Measurements from ENCODE around the gene CERK.

The CERK gene

GRCh38 chr22:46764779-46765485 lies 26.9 kb upstream of the CERK start:
- DNase-seq (ENCODE audit: low read depth, low spot score) = no peak

DNA sequence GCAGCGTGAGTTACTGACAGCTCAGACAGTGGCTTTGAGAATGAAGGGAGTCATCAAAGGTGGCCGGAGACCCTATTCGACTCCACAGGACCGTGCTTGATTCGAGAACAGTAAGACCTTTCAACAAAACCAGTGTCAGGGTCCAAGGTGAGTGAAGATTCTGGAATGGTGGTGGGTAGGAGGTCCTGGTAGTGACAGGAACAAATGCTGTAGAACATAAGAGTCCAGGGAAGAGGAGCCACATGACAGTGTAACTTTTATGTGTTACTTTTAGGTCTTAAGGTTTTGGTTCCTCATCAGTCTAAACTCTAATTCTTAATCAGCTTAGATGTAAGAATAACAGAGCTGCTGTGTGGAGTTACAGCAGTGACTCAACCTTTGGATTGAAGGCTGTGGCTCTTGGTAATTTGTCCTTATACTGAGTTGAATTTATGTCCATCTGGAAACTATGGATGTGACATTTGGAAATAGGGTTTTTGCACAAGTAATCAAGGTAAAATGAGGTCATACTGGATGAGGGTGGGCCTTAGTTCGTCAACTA lies 26.2 kb upstream of the CERK start:
- DNase-seq (ENCODE audit: low read depth, low spot score) = no peak

DNA sequence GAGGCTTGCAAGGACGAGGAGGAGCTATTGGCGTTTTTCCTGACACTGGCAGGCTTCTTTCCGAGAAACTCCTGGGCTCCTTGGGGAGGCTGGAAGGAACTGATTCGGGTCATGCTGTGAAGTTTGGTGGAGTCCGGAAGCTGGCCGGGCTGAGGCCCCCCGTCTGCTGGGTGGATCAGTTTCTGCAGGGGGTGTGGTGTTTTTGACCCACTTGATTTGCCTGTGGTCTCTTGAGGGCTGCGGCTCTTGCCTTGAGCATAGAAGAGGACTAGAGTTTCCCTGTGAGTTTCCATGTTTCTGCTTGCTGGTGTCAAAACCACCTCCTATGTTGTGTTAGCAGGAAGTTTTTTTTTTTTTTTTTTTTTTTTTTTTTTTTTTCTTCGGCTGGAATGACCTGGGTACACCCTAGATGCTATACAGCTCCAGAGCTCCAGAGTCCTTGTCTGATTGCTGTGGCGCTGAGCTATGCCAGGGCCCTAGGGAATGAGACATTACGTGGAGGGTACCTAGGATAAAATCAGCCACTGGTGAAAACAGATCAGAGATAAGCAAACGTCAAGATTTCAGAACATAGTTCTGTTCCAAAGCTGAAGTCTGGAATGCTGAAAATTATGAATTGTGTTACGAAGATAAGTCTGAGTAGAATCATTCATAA lies 25.1 kb upstream of the CERK start:
- DNase-seq (ENCODE audit: low read depth, low spot score) = peak; percentile 22

DNA sequence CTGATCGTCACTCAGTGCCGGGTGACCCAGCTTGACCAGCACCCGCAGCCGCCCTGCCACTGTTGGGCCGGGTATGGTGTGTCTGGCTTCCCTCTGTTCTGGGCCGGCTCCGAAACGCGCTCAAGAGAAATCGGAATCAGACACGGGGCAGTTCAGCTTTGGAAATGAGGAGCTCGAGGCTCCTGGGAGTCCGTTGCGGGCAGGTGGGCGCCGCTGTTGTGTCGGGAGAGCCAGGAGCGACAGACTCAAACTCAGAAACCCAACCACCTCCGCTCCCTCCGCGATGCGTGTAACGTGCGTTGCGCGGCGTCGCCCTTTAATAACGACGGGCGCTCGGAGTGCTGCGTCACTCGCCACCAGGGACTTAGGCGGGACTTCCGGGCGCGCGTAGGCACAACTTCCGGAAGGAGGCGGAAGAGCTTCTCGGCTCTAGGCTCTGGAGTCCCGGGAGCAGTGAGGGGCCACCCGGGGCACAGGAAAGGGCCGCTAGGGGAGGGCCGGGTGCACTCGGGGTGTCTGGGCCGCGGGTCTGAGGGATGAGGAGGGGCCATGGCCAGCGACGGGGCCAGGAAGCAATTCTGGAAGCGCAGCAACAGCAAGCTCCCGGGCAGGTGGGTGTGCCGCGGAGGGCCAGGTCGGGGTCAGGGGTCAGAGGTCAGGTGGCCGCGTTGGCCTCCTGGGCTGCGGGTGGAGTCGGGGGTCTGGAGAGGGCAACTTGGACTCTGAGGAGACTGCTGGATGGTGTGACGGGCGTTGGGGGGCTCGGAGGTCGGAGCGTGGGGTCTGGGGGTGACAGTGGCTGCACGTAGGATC lies 24.4 kb upstream of the CERK start, which contains the start of gene TBC1D22A:
Gene TBC1D22A (plus strand): TSS at position 413 of the 813 bp plus-strand sequence. CDS start 137 bp downstream, at position 550.
- peak; percentile 97 for DNase-seq (ENCODE audit: low read depth, low spot score)

DNA sequence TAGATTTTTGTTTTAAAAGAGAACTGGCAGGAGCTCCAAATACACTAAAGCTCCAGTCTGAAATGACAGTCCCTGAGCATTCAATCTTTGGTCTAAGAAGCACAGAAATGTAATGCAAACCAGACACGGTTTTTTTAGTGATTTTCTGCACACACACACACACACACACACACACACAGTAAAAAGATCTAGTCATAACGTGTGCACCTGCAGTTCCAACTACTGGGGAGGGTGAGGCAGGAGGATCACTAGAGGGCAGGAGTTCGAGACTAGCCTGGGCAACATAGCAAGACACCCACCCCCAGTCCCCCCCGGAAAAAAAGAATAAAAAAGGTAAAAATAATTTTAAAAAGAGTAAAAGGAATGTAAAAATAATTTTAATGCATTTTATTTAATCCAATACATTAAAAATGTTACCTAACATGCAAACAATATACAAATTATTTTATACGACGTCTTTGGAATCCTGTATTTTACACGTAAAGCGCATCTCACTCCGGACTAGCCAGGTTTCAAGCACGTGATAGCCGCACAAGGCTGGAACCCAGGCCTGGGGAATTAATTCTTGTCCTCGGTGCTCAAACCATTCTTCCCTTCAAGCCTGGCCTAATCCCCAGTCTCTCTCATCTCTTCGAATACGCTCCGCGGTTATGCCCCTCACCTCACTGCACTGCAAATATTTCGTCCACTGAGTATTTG lies 23.6 kb upstream of the CERK start:
- DNase-seq (ENCODE audit: low read depth, low spot score) = no peak

GRCh38 chr22:46761017-46761416 lies 23.0 kb upstream of the CERK start:
- no peak for DNase-seq (ENCODE audit: low read depth, low spot score)

- DNase-seq (ENCODE audit: low read depth, low spot score) = peak; percentile 77
Measured at GRCh38 chr22:46758867-46759290, 20.8 kb upstream of the CERK start.

DNA sequence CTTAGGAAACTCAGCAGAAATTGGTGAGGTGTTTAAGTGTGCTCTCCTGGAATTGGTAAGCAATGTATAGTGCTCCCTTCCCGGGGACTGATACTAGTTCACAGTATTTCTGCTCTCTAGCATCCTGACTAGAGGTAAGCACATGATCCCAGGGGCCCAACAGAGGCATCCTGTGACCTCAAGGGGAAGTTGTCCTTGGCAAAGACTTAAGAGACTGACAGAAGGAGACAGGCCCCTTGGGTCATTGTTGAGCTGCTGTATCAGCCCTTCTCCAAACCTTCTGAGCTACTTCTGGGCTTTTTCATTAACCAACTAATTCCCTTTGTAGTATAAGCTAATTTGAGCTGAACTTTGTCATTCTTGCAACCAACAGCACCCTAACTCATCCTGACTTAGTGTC lies 20.1 kb upstream of the CERK start:
- DNase-seq (ENCODE audit: low read depth, low spot score) = no peak

GRCh38 chr22:46757104-46757503 lies 19.1 kb upstream of the CERK start:
- DNase-seq (ENCODE audit: low read depth, low spot score) = no peak

- DNase-seq (ENCODE audit: low read depth, low spot score) = no peak
Measured at GRCh38 chr22:46756097-46756496, 18.0 kb upstream of the CERK start.

GRCh38 chr22:46755525-46755924 lies 17.5 kb upstream of the CERK start:
- DNase-seq (ENCODE audit: low read depth, low spot score) = no peak

- no peak for DNase-seq (ENCODE audit: low read depth, low spot score)
Measured at GRCh38 chr22:46754826-46755225, 16.8 kb upstream of the CERK start.

GRCh38 chr22:46754110-46754799 lies 16.2 kb upstream of the CERK start:
- peak; percentile 97 for DNase-seq (ENCODE audit: low read depth, low spot score)

GRCh38 chr22:46753761-46754109 lies 15.7 kb upstream of the CERK start:
- no peak for DNase-seq (ENCODE audit: low read depth, low spot score)

DNA sequence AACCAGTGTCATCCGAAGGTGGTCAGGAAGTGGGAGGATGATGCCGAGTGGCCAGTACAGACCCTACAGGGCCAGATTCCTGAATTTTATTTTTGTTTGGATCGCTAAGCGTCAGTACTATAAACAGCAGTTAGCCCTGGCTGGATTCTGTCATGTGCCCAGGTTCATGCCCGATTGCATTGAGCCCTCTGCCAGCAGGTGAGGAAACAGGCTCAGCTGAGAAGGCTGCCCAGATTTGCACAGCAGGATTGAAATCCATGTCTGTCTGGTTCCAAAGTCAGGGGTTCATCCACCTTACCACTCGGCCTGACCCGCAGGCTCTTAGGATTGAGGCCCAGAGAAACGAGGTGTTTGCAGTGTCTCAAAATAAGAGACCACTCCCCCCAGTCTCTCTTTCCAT lies 15.3 kb upstream of the CERK start:
- DNase-seq (ENCODE audit: low read depth, low spot score) = no peak

DNA sequence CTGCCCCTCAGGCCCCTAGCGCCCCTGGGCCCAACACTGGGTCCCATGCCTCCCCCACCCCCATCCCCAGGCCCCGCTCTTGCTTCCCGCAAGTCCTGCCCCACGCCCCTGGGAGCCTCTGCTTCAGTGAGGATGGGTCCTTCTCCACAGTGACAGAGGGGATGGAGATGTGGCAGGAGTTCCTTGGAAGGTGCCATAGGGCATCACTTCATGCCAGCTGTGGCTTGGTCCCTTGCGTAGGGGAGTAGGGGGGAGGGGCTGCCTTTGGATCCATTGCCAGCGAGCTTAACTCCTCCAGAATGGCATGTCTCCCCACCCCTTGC lies 14.9 kb upstream of the CERK start:
- DNase-seq (ENCODE audit: low read depth, low spot score) = no peak

- DNase-seq (ENCODE audit: low read depth, low spot score) = no peak
Measured at GRCh38 chr22:46752286-46752987, 14.4 kb upstream of the CERK start.

GRCh38 chr22:46750863-46751443 lies 12.9 kb upstream of the CERK start:
- DNase-seq (ENCODE audit: low read depth, low spot score) = no peak

DNA sequence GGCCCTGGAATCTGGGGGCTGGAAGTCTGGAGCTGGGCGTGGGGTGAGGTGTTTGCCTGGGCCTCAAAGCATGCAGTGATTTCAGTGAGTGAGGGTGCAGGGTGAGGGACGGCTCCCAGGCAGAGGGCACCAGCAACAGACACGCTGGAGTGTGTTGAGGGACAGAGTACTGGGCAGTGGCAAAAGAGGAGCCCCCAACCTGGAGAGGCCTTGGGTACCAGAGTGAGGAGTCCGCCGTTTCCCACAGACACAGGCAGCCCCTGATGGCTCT lies 12.4 kb upstream of the CERK start:
- DNase-seq (ENCODE audit: low read depth, low spot score) = no peak

- no peak for DNase-seq (ENCODE audit: low read depth, low spot score)
Measured at GRCh38 chr22:46749682-46750529, 11.9 kb upstream of the CERK start.
